ENCODE results near the gene IL12RB2. TPM values are rescaled to one million over a fixed set of nuclear protein-coding genes. Genes with fewer than 3 reads are reported as not detected.
"Not testable (repeated sequence)": the region's sequence is repeated elsewhere in the genome, so short reads cannot be mapped to it uniquely, and the experiment has no call there.

The IL12RB2 gene
- total RNA-seq, 2 experiments from 2014 or later, result 0.98 to 1.2 TPM

DNA sequence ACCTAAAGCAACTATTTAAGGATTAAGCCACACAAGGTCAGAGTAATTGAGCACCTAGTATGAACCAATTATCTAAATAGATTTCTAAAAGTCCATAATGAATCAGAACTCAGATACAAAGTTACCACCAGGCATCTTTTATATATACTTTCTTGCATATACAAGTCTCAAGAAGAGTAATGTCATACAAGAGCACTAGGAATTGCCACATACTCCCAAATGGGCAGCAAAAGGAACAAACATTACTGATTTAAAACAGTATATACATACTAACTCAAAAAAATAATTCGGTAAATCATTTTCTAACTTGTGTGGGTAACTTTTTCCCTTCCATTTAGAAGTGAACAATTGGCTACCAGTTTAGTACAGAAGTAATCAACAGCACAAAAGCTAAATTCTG is 100.5 kb downstream of the IL12RB2 start:
- intact Hi-C loops (cut with DNase I, micrococcal nuclease), result no loop called here

DNA sequence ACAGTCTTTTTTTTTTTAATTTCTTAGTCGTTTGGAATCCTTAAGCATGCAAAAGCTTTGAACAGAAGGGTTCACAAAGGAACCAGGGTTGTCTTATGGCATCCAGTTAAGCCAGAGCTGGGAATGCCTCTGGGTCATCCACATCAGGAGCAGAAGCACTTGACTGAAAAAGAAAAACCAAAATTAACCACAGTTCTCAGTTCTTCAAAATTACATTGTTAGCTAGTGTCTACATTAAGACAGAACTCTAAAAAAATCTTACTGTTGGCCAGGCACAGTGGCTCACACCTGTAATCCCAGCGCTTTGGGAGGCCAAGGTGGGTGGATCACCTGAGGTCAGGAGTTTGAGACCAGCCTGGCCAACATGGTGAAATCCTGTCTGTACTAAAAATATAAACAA is 105.4 kb downstream of the IL12RB2 start:
- peaks cover 92% of the 10 kb centered on the region for H3K36me3 Mint-ChIP-seq (ENCODE audit: low read depth)

More for the DNA sequence above, 100.5 kb downstream of the IL12RB2 start:
- Mint-ChIP-seq H3K4me1 (ENCODE audit: low read depth) (peaks cover 20% of the 10 kb centered on the region), H3K27me3 (no peaks in the 10 kb centered on the region), H3K36me3 (ENCODE audit: low read depth) (peaks cover 44% of the 10 kb centered on the region), H3K9me3 (no peaks in the 10 kb centered on the region), H3K27ac (peak overlapping the region; percentile 25), H3K4me3 (no peak overlapping the region)
- ChIA-PET POLR2A (interaction anchor here (0.9 kb wide), 1 partner anchor 22 kb away, joined by 5 read pairs; the partner anchor contains the start of gene SERBP1), CTCF (interaction anchor here (0.6 kb wide), 1 partner anchor 69 kb away, joined by 3 read pairs; no protein-coding TSS in a partner anchor)
- peaks cover 28% of the 10 kb centered on the region for H3K36me3 ChIP-seq (ENCODE audit: insufficient read depth, low read length)
- ATAC-seq (ENCODE audit: poor library complexity) (no peak), DNase-seq (no peak)
- H3K4me3 ChIP-seq (ENCODE audit: low read length), result no peak overlapping the region
- H3K27ac ChIP-seq (ENCODE audit: low read depth in 1 of 2, low read length in 2 of 2), result no peak overlapping the region
- H3K27me3 ChIP-seq (ENCODE audit: control insufficient read depth in 1 of 2, insufficient read depth in 2 of 2, low read length in 2 of 2), result no peaks in the 10 kb centered on the region
- TF ChIP-seq CTCF (IDR thresholded peaks at IDR 0.05), result no peak
- H3K4me1 ChIP-seq (ENCODE audit: insufficient read depth, low read length), result no peaks in the 10 kb centered on the region
- H3K9me3 ChIP-seq (ENCODE audit: control insufficient read depth in 1 of 2, insufficient read depth in 1 of 2, low read length in 2 of 2), result no peaks in the 10 kb centered on the region

GRCh38 chr1:67414574-67414973 is 106.9 kb downstream of the IL12RB2 start:
- Mint-ChIP-seq H3K4me3 (no peak overlapping the region), H3K27ac (peak overlapping the region; percentile 76), H3K4me1 (ENCODE audit: low read depth) (peaks cover 34% of the 10 kb centered on the region), H3K9me3 (no peaks in the 10 kb centered on the region), H3K27me3 (no peaks in the 10 kb centered on the region), H3K36me3 (ENCODE audit: low read depth) (peaks cover 95% of the 10 kb centered on the region)
- no peak for DNase-seq
- TF ChIP-seq CTCF (IDR thresholded peaks at IDR 0.05), result no peak
- Histone ChIP-seq H3K27ac (ENCODE audit: low read depth in 1 of 2, low read length in 2 of 2) (no peak overlapping the region), H3K4me3 (ENCODE audit: low read length) (no peak overlapping the region), H3K4me1 (ENCODE audit: insufficient read depth, low read length) (peaks cover 12% of the 10 kb centered on the region), H3K27me3 (ENCODE audit: control insufficient read depth in 1 of 2, insufficient read depth in 2 of 2, low read length in 2 of 2) (no peaks in the 10 kb centered on the region), H3K9me3 (ENCODE audit: control insufficient read depth in 1 of 2, insufficient read depth in 1 of 2, low read length in 2 of 2) (no peaks in the 10 kb centered on the region), H3K36me3 (ENCODE audit: insufficient read depth, low read length) (peaks cover 88% of the 10 kb centered on the region)
- POLR2A ChIA-PET, result interaction anchor here (3.5 kb wide), 1 partner anchor 14 kb away, joined by 11 read pairs; no protein-coding TSS in a partner anchor
- CTCF ChIA-PET, result no interaction called here
- intact Hi-C loops (cut with DNase I, micrococcal nuclease), result no loop called here
- ATAC-seq (ENCODE audit: poor library complexity), result no peak

More for the DNA sequence above, 105.4 kb downstream of the IL12RB2 start:
- DNase-seq; H3K27me3 ChIP-seq (ENCODE audit: control insufficient read depth in 1 of 2, insufficient read depth in 2 of 2, low read length in 2 of 2); POLR2A ChIA-PET; H3K27me3 Mint-ChIP-seq; H3K27ac ChIP-seq (ENCODE audit: low read depth in 1 of 2, low read length in 2 of 2); H3K4me3 ChIP-seq (ENCODE audit: low read length); H3K9me3 Mint-ChIP-seq; ATAC-seq (ENCODE audit: poor library complexity); CTCF ChIA-PET; H3K4me1 ChIP-seq (ENCODE audit: insufficient read depth, low read length); H3K27ac Mint-ChIP-seq; H3K9me3 ChIP-seq (ENCODE audit: control insufficient read depth in 1 of 2, insufficient read depth in 1 of 2, low read length in 2 of 2); H3K4me3 Mint-ChIP-seq: not testable (repeated sequence)
- intact Hi-C loops (cut with DNase I, micrococcal nuclease), result loop anchor here in 1 of 2 experiments (2.0 kb wide), 1 partner anchor 14 kb away; no protein-coding TSS in a partner anchor
- H3K36me3 ChIP-seq (ENCODE audit: insufficient read depth, low read length), result peaks cover 74% of the 10 kb centered on the region
- peaks cover 24% of the 10 kb centered on the region for H3K4me1 Mint-ChIP-seq (ENCODE audit: low read depth)

- Histone ChIP-seq H3K4me3 (ENCODE audit: low read length) (no peak overlapping the region), H3K4me1 (ENCODE audit: insufficient read depth, low read length) (peaks cover 12% of the 10 kb centered on the region), H3K27ac (ENCODE audit: low read depth in 1 of 2, low read length in 2 of 2) (no peak overlapping the region), H3K36me3 (ENCODE audit: insufficient read depth, low read length) (peaks cover 89% of the 10 kb centered on the region), H3K27me3 (ENCODE audit: control insufficient read depth in 1 of 2, insufficient read depth in 2 of 2, low read length in 2 of 2) (no peaks in the 10 kb centered on the region), H3K9me3 (ENCODE audit: control insufficient read depth in 1 of 2, insufficient read depth in 1 of 2, low read length in 2 of 2) (no peaks in the 10 kb centered on the region)
- H3K9me3 Mint-ChIP-seq, result no peaks in the 10 kb centered on the region
- peaks cover 39% of the 10 kb centered on the region for H3K4me1 Mint-ChIP-seq (ENCODE audit: low read depth)
- H3K27me3 Mint-ChIP-seq, result no peaks in the 10 kb centered on the region
- H3K4me3 Mint-ChIP-seq, result no peak overlapping the region
- H3K36me3 Mint-ChIP-seq (ENCODE audit: low read depth), result peaks cover 95% of the 10 kb centered on the region
- no peak for DNase-seq
- no peak for ATAC-seq (ENCODE audit: poor library complexity)
- intact Hi-C loops (cut with DNase I, micrococcal nuclease), result no loop called here
- TF ChIP-seq CTCF (IDR thresholded peaks at IDR 0.05), result no peak
- H3K27ac Mint-ChIP-seq, result peak overlapping the region; percentile 76
- POLR2A ChIA-PET, result interaction anchor here (3.5 kb wide), 1 partner anchor 14 kb away, joined by 11 read pairs; no protein-coding TSS in a partner anchor
- CTCF ChIA-PET, result no interaction called here
These were observed 107.4 kb downstream of the IL12RB2 start for GRCh38 chr1:67415041-67415440.

DNA sequence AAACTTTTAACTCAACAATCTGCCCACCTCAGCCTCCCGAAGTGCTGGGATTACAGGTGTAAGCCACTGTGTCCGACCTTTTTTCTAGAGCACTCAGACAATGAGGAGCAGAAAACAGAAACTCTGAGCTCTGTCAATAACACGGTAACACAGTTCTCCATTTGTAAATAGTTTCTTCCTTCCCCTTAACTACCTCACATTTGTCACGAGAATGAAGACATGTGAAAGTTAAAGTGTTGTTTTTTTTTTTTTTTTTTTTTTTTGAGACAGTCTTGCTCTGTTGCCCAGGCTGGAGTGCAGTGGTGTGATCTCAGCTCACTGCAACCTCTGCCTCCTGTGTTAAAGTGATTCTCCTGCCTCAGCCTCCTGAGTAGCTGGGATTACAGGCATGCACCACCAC is 110.1 kb downstream of the IL12RB2 start:
- H3K27ac Mint-ChIP-seq; ATAC-seq (ENCODE audit: poor library complexity); DNase-seq; H3K4me3 ChIP-seq (ENCODE audit: low read length); H3K27me3 ChIP-seq (ENCODE audit: control insufficient read depth in 1 of 2, insufficient read depth in 2 of 2, low read length in 2 of 2); H3K27me3 Mint-ChIP-seq; H3K4me3 Mint-ChIP-seq; CTCF ChIA-PET; H3K9me3 Mint-ChIP-seq; intact Hi-C loops (cut with DNase I, micrococcal nuclease); H3K27ac ChIP-seq (ENCODE audit: low read depth in 1 of 2, low read length in 2 of 2); H3K9me3 ChIP-seq (ENCODE audit: control insufficient read depth in 1 of 2, insufficient read depth in 1 of 2, low read length in 2 of 2): not testable (repeated sequence)
- POLR2A ChIA-PET, result interaction anchor here (3.5 kb wide), 1 partner anchor 11 kb away, joined by 11 read pairs; no protein-coding TSS in a partner anchor
- Histone ChIP-seq H3K4me1 (ENCODE audit: insufficient read depth, low read length) (peaks cover 22% of the 10 kb centered on the region), H3K36me3 (ENCODE audit: insufficient read depth, low read length) (peaks cover 96% of the 10 kb centered on the region)
- Mint-ChIP-seq H3K4me1 (ENCODE audit: low read depth) (peaks cover 59% of the 10 kb centered on the region), H3K36me3 (ENCODE audit: low read depth) (peaks cover 99% of the 10 kb centered on the region)

All from CD4-positive, alpha-beta T cell (primary cell).